Stimulated activated CD8-positive, alpha-beta memory T cell treated with anti-CD3 and anti-CD28 coated beads, Interleukin-7, amount 100 ng/mL, for 1 hour (primary cell): ENCODE data around the gene TGFBR3L.
"Not testable (repeated sequence)": the region's sequence is repeated elsewhere in the genome, so short reads cannot be mapped to it uniquely, and the experiment has no call there.

Experiments
- DNase-seq, 2 donors: peaks; one replicate each; pipeline ENCODE4 v3.0.0-alpha.2; 2020; ENCODE audit warnings: low read depth in 2 of 2

The TGFBR3L gene

GRCh38 chr19:7928334-7928706, 13.7 kb downstream of the TGFBR3L start:
- no peak for DNase-seq

DNA sequence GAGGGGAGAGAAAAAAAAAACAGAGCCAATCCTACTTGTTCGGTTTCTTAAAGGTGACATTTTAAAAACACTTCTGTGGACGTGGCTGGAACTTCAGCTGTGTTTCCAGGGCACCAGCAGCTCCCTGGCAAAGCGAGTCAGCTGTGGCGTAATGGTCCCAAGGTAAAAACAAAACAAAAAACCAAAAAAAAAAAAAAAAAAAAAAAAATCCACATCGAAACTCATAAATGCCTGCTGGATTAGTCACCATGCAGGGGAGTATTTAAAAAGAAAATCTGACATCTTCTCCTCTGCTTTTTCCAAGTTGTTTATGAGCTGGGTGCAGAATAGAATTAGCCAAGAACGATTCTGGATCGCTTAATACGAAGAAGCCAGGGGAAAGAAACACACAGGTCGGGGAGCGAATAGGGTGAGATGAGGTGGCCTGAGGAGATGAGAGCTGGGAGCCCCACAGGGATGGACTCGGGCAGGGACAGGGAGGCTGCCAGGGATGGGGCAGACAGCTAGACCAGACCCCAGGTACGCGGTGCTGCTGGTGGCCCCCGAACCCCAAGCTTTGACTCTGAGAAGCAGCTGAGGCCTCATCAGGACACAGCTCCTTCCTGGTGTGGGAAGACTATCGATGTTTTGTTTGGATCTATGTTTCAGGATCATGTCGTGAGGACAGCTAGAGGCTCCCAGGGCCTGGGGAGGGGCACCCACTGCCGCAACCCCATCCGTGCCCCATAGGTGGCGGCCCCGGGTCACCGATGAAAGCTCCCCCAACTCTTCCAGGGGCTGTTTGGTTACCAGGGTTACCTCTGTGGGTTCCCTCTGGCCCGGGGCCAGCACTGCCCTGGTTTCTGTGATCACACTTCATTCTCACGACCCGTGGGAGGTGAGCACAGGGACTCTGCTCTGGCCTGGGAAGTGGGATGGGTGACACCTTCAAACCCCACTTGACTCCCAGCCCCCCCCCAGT, 14.4 kb downstream of the TGFBR3L start:
- DNase-seq, result peak; percentile 41 to 54

DNA sequence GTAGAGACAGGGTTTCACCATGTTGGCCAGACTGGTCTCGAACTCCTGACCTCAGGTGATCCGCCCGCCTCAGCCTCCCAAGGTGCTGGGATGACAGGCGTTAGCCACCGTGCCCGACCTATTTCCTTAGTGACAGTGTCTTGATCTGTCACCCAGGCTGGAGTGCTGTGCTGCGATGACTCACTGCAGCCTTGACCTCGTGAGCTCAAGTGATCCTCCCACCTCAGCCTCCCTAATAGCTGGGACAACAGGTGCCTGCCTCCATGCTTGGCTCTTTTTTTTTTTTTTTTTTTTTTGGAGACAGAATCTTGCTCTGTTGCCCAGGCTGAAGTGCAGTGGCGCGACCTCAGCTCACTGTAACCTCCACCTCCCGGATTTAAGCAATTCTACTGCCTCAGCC, 15.4 kb downstream of the TGFBR3L start:
- not testable (repeated sequence) for DNase-seq

DNA sequence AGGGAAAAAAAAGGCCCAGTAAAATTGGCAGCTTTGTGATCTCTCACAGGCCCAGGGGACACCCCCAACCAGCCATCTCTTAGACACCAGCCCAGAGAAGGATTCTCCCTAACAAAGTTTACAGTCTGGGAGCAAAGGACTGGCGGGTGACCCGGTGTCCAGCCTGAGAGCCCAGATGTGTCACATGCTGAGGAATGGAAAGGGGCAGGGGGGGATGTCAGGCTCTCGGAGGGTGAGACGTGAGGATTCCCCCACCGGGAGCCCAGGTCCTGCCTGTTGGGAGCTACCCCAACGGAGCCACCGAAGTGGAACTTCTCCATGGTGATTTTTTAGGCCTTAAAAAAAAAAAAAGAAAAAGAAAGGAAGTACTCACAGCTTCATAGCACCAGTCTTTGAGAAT, 16.1 kb downstream of the TGFBR3L start:
- DNase-seq, result no peak

GRCh38 chr19:7931221-7932061, 16.8 kb downstream of the TGFBR3L start:
- DNase-seq, result no peak

DNA sequence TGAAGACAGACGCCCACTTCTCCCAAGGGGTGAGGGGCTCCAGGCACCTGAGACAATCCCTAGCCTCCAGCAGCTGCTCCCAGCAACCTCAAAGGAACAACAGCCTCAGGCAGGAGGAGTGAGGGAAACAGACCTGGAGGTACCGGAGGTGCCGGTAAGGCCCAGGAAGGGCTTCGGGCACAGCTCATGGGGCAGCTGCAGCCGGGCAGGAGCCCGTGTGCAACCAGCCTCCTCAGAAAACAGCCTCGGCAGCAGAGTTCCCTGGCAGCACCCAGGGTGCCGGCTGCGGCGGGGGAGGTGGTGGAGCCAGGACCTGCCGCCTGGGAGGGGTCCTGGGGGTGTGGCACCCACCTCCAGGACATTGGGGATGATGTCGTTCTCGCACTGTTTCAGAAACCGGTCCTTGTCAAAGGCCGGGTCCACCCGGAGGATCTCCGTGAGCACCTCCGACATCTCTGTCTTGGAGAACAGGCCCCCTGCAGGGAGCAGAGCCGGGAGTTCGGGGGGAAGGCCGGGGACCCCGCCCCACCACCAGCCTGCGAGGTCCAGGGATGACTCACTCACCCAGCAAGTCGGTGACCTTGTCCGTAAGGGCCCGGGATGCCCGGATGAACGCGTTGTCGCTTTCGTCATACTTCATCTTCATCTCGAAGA, 17.8 kb downstream of the TGFBR3L start:
- DNase-seq, result no peak

GRCh38 chr19:7932930-7933300, 18.3 kb downstream of the TGFBR3L start:
- no peak for DNase-seq

GRCh38 chr19:7933411-7933810, 18.8 kb downstream of the TGFBR3L start:
- no peak for DNase-seq

DNA sequence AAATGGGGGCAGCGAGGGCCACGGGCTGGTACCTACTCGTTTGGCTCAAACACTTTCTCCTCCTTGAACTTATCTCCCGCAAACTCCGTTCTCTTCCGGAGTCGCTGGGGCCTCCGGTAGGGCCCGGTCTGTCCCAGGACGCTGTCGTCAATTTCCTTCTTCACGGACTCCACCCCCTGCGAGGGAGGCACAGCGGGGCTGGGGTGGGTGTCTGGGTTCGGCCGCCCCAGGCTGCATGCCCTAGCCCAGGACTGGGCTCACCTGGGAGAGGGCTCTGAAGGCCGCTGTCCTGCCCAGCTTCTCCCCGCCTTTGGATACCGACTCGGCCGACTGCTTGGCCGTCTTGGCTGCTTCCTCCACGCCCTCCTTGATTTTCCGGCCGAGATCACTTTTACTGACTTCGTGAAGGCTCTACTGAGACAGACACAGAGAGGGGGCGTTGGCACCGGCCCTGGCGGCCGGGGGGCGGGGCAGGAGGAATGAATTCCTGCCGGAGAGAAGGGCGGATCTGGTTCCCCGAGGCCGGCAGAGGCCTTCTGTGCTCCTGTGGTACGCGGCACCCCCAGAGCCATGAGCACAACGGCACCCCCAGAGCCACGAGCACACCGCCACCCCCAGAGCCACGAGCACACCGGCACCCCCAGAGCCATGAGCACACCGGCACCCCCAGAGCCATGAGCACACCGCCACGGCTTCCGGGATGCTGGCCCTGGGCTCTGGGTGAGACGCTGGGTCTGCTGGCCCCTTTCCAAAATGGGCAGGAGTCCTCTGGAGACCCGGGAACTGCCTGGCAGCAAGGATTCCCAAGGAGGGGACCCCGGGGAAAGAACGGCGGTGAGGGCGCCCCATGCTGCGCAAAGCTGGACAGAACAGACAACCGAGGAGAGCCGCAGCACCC, 19.4 kb downstream of the TGFBR3L start:
- DNase-seq, result no peak

DNA sequence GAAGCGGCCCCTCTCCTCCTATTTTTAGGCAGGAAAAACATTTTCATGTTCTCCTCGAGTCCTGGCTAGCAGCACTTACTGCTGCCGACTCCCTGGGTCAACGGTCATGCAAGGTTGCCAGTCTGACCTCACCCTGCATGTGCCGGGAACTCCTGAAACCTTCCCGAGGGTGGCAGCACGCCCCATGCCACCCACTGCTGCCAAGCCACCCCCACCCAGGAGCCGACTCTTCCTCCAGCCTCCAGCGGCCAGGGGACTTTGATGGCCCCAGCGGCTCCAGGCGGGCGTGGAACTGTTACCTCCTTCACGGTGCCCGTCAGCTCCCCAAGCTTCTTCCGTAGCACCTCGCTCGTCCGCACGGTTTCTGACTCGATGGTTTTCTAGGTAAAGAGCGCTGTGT, 20.1 kb downstream of the TGFBR3L start:
- DNase-seq, result no peak

GRCh38 chr19:7940841-7941240, 26.2 kb downstream of the TGFBR3L start:
- no peak for DNase-seq

- no peak for DNase-seq
Measured at GRCh38 chr19:7941895-7942596, 27.4 kb downstream of the TGFBR3L start.

- DNase-seq, result no peak
Measured at GRCh38 chr19:7942981-7943443, 28.4 kb downstream of the TGFBR3L start.

DNA sequence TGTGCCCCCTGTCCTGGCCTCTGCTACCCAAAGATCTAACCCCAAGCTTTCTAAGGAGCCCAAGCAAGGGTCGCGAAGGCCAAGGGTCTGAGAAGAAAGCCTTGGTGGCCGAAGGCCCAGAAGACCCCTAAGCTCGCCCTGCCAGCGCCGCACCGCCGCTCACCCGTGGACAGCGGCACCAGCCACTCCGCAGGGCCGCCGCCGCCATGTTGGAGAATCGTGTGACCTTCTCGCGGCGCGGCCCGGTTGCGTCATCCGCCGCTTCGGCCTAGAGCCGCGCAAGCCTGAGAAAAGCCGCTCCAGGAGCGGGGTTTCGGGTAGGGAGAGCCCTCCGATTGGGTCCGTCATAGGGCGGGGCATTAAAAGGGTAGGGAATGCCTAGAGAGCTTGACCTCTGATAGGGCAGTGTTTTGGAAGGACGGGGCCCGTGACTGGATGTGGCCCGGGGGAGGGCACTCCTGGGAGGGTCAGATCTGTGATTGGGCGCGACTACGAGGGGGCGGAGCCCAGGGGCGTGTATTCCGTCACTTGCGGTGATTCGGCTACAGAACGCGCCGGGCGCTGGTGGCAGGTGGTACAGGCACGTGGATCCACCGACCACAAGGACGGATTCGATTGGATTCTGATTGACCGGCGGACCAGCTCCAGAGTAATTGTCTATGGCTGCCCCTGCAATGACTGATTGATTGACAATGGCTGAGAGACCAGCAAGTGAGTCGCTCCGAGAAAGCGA, 29.0 kb downstream of the TGFBR3L start, which contains the start of gene TIMM44:
TIMM44 (minus strand) TSS at position 223 of the 733 bp plus-strand sequence; CDS start at position 208, 15 bp downstream.
- DNase-seq, result peak; percentile 95

GRCh38 chr19:7944177-7944761, 29.6 kb downstream of the TGFBR3L start:
- DNase-seq, result peak; percentile 72

DNA sequence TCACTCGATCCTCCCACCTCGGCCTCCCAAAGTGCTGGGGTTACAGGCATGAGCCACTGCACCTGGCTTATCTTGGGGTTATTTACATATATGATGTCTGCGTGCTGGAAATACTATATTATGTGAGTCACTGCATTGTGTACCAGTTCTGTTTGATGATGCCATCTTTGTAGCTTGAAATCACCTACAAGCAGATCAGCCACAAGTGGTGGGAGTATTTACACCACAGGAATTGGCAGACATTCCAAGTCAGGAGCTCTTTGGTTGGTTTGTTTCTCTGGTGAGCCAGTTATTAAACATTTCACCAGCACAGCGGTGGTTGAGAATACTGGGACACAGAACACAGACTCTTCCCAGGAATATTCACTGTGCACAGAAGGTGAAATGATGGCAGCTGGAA, 33.3 kb downstream of the TGFBR3L start:
- no peak for DNase-seq

DNA sequence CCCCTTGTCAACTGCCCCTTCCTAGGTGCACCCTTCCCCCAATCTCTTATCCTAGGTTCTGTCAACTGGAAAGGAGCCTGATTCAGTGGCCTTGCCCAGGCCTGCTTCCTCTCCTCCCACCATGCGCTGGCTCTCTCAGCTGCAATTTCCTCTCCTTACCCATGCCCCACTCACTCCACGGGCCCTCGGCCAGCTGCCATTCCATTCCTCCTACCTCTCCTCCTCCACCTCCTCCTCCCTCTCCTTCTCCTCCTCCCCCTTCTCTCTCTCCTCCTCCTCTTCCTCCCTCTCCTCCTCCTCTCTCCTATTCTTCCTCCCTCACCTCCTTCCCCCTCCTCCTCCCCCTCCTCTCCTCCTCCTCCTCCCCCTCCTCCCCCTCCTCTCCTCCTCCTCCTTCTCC, 38.4 kb downstream of the TGFBR3L start:
- DNase-seq, result no peak

GRCh38 chr19:7953576-7953975, 38.9 kb downstream of the TGFBR3L start:
- no peak for DNase-seq

- no peak for DNase-seq
Measured at GRCh38 chr19:7955696-7956095, 41.1 kb downstream of the TGFBR3L start.
